ENCODE measurements around the gene CACNA1D.
"Not testable (repeated sequence)": the region's sequence is repeated elsewhere in the genome, so short reads cannot be mapped to it uniquely, and the experiment has no call there.

CACNA1D gene

GRCh38 chr3:53530205-53530604 is 35.8 kb downstream of the CACNA1D start:
- DNase-seq, result no peak

GRCh38 chr3:53531749-53532148 is 37.3 kb downstream of the CACNA1D start:
- no peak for DNase-seq

- DNase-seq, result no peak
These were observed 39.1 kb downstream of the CACNA1D start for GRCh38 chr3:53533472-53533871.

GRCh38 chr3:53534216-53534615 is 39.8 kb downstream of the CACNA1D start:
- no peak for DNase-seq

GRCh38 chr3:53534676-53535400 is 40.4 kb downstream of the CACNA1D start:
- DNase-seq, result no peak

DNA sequence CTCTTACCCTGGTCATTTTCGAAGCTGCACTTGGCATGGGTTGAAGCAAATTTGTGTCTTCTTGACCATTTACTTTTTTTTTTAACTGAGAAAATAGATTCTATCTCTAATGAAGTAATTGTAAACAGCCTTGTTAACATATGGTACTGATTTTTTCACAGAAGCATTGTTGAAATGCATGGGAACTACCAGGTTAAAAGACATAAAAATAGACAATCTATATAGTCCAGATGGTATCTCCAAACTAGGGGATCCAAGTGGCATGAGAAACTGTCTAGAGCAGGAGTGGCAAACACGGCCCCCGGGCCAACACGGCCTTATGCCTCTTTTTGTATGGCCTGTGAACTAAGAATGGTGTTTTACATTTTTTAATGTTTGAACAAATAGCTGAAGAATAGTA is 41.9 kb downstream of the CACNA1D start:
- no peak for DNase-seq

DNA sequence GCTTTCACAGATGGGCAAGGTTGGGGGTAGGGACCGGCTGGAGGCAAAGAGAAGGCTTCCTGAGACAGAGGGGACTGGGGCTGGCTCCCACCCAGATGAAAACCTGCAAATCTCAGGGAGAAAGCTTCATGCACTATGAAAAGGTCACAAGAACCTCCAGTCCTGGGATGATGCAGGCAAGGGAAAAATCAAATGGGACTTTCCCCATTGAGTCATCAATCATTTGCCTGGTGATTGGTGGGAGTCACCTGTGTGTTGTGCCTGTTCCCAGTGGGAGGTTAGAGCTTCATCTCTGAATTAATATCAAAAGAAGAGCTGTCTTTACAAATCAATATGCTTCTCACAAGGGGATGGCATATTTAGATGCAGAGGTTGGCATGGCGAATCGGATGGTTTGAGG is 49.9 kb downstream of the CACNA1D start:
- DNase-seq, result no peak

GRCh38 chr3:53545310-53545995 is 51.0 kb downstream of the CACNA1D start:
- DNase-seq, result no peak

- DNase-seq, result no peak
These were observed 51.6 kb downstream of the CACNA1D start for GRCh38 chr3:53545996-53546359.

GRCh38 chr3:53547327-53547726 is 52.9 kb downstream of the CACNA1D start:
- DNase-seq, result no peak

DNA sequence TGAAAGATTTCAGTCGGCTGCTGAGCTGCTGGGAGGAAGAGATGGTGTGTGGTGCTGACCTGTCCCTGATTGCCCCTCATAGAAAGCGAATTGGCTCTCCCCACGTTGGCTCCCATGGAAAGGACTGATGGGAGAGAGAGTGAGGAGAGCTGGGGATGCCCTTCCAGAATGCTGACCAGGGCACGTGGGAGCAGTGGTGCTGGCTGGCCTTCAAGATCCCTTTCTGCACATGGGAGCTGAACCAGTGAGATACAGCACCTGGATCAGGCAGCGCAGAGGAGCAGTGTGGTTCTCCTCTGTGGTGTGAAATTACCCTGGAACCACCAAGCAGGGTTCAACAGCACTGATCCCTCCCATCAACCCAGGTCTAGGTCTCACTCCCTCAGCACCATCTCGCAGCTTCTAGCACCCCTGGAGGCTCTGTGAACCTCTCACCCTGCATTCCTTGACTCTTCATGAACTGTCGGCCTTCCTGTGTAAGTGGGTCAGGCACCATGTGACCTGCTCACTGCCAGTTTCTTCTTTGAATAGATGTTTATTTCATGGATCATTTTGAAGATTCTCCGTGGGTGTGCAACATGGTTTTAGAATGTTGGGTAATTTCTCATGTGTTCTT is 55.7 kb downstream of the CACNA1D start:
- DNase-seq, result no peak

DNA sequence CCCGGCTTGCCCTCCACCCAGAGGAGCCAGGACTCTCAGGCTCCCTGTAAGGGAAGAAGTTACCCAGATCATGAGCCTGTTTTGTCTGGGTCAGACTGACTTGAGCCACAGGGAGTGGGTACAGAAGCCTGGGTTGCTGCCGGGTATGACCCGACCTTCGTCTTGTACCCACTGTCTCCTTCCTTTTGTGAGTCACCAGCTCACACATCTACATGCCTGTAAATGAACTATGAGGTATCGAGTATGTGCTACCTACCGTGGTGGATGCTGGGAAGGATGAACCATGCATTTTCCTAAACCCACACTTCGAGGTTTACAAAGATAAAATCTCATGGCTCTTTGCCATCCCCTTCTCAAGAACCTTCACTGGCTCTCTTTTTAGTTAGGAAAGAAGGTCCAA is 56.9 kb downstream of the CACNA1D start:
- DNase-seq, result no peak

DNA sequence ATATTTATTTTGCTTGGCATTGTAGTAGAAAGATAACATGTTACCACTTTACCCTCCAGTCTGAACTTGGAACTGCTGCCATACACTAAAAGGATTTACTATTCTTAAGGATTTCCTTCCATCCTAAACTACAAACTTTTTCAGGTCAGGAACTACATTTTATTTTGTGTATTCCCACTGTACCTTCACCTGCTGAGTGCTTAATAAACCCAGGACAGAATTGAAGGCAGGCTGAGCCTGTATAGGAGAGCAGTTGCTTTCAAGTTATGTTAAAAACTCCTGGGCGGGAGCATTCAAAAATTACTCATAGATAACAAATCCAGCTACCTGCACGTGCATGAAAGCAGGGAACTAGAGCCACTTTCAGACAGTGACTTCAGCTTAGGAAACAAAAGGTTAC is 58.3 kb downstream of the CACNA1D start:
- no peak for DNase-seq

DNA sequence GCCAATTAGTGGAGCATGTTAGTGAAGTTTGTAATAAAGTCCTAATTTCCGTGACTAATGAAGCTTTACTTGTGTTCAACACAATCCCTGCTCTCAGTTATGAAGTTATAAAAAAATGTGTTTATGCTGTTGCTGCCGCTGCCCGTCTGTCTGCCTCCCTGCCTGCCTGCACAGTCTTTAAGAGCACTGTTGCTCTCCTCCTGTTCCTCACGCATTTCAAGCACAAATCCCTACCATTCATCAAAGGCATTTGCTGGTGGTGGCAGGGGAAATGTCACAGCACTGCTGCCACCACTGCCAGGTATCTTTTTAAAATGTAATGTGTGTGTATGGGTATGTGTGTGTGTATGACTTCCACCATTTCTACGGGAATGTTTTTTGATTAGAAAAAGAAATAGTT is 58.8 kb downstream of the CACNA1D start:
- no peak for DNase-seq

DNA sequence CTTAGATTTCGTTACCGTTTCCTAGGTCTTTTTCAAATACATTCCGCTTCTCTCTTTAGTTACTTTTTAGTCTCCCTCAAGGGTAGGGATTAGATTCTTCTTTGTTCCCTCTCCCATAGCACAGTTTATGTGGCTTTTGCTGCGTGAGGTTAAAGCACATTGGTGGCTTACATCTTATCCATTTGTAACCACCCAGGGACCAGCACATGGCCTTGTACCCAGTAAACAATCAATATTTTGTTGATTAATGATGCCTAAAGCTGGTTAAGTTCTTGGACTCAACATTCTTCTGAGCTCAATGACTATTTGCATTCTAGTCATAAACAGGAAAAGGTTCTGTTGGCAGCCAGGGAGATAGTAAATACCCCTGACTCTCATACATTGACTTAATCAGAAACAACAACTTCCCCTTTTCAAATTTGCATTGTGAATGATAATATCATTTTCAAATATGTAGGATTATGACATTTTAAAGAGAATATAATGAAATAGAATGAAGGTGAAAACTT is 60.2 kb downstream of the CACNA1D start:
- DNase-seq, result no peak

- no peak for DNase-seq
These were observed 60.7 kb downstream of the CACNA1D start for GRCh38 chr3:53555068-53555588.

DNA sequence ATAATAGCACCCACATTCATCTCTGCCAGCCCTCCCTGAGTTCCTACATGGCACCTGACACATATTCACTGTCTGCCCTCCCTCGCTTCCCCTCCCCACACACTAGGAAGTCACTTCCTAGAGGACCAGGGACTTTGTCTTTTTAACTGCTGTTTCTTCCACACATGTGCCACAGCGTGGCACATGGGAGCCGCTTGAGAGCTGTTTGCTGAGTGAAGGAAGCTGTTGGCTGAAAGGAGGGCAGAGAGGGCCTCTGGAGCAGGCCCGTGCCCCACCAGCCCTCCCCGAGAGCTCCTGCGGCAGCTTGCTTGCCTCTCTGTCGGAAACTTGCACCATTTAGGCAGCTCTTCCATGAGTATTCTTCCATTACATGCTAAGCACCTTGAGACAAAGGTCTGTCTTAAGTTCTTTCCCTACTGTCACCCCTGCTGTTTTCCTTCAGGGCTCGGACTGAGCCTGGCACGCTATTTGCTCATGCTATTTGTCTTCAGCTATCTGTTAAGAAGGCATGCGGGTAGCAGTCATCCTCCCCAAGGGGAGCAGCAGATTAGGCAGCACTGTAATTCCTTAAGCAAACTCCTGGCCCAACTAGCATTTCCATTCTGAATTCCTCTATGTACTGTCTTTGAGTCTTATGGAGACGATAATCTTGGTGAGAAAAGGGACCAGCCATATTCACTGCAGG is 72.2 kb downstream of the CACNA1D start:
- DNase-seq, result no peak

DNA sequence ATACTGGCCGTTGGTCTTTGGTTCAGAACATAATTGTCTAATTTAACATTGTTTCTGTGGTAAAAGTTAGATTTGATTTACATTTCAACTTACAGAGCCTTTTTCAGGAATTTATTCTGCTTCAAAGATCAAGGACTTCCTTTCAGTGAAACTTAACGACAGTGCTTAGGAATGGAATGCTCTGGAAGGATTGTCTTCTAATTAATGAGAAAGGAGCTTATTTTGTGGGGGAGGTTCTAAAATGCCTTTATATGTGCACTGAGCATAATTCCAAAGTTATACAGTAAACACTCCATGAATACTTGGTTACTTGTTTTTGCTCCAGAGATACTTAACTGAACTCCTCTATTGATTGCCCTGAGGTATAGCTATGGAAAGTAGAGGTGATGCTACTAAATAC is 75.7 kb downstream of the CACNA1D start:
- no peak for DNase-seq

DNA sequence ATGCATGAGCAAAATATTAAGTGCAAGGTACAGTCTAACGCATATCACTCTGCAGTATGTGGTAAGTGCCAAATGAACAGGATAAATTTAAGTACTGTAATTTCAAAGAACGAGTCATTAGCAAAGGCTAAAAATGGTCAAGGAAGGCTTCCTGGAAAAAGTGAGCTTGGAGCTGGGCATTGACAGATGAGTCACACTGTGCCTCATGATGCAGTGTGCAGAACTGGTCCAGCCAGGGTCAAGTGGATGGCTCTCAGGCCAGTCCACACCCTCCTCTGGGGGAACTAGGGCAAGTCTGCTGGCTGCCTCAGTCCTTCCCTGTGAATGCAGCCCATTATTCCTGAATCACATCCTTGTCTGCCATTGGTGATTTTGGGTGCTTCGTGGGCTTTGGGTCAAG is 76.3 kb downstream of the CACNA1D start:
- no peak for DNase-seq

- DNase-seq, result no peak
These were observed 76.9 kb downstream of the CACNA1D start for GRCh38 chr3:53571264-53571663.

GRCh38 chr3:53572184-53572583 is 77.8 kb downstream of the CACNA1D start:
- not testable (repeated sequence) for DNase-seq

DNA sequence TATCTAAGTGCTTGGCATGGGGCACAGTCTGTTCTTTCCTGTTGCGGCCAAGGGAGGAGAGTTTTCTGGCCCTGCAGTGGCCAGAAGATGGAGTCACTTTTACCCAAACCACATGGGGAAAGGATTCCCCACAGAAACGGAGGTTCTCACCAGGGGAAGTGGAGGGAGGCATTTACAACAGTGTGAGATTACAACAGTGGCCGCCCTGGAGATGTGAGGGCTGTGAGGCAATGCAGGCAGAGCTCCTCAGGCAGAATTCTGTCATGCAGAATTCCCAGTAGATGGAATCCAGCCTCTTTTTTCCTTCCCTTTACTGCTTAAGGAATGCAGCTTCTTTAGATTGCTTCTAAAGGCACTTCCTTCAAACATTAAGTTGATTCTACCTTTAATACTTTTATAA is 83.1 kb downstream of the CACNA1D start:
- no peak for DNase-seq

DNA sequence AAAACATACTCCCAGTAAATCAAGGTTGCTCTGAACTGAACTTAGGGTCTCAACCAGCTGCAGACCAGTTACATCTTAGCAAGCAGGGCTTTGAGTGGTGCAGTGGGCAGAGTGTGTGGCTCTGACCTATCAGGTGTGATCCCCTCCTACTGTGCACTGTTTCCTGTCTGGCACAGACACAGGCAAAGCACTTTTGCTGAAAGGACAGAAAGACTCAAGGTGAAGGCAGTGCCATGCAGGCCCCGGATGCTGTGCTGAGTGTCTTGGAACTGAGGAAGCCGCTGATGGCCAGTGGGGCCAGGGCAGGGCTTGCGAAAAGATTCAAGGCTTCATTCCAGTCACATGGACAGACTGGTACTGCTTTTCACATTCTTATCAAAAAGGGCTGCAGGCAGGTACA is 85.2 kb downstream of the CACNA1D start:
- no peak for DNase-seq

All from COR-L47 (cell line).